Measurements from ENCODE around the gene SMURF2.

SMURF2 gene

DNA sequence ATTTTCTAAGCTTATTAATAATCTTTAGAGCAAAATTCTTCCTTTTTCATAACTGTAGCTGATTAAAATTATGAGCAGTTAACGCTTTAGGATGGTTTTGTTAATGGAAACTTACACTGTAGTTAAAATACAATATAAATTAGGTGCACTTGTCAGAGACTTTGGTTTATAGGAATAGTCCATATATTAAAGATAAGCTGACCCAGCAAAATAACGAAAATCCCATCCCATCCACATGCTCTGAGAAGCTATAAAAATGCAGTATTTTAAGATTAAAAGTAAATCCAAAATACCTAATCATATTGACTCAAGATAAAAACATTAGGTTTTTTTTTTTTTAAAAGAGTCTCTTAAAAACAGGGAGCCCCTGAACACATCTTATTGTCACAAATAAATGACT is 117.4 kb downstream of the SMURF2 start:
- DNase-seq (ENCODE audit: low spot score): no peak
- TF ChIP-seq, protein P1, sequence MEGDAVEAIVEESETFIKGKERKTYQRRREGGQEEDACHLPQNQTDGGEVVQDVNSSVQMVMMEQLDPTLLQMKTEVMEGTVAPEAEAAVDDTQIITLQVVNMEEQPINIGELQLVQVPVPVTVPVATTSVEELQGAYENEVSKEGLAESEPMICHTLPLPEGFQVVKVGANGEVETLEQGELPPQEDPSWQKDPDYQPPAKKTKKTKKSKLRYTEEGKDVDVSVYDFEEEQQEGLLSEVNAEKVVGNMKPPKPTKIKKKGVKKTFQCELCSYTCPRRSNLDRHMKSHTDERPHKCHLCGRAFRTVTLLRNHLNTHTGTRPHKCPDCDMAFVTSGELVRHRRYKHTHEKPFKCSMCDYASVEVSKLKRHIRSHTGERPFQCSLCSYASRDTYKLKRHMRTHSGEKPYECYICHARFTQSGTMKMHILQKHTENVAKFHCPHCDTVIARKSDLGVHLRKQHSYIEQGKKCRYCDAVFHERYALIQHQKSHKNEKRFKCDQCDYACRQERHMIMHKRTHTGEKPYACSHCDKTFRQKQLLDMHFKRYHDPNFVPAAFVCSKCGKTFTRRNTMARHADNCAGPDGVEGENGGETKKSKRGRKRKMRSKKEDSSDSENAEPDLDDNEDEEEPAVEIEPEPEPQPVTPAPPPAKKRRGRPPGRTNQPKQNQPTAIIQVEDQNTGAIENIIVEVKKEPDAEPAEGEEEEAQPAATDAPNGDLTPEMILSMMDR (IDR thresholded peaks at IDR 0.05; ENCODE audit: extremely low read depth, missing control alignments): no peak

DNA sequence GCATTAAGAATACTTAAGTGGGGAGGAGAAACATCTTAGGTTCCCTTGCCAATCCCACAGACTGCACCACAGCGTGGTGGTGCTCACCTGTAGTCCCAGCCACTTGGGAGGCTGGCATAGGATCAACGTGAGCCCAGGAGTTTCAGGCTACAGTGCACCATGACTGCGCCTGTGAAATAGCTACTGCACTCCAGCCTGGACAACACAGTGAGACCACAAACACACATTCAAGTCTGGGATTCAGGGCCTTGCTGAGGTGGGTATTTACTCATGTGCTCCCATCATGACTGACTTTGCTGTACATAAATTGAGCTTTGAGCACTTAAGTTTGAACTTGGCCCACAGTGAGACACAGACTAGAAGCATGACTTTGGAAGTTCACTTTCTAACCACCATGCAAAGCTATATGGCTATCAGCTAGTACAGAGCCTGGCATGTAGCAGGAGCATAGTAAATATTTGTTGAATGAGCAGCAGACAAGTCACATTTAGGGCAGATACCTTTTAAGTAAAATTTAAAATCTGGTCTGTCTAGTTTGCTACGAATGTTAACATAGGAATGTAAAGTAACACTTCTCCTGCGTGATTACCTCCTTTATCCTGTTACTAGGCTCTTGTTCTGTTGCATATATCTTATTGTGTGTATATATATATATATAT is 121.9 kb downstream of the SMURF2 start:
- no peak for DNase-seq (ENCODE audit: low spot score)
- TF ChIP-seq, protein P1 (IDR thresholded peaks at IDR 0.05; ENCODE audit: extremely low read depth, missing control alignments): no peak

DNA sequence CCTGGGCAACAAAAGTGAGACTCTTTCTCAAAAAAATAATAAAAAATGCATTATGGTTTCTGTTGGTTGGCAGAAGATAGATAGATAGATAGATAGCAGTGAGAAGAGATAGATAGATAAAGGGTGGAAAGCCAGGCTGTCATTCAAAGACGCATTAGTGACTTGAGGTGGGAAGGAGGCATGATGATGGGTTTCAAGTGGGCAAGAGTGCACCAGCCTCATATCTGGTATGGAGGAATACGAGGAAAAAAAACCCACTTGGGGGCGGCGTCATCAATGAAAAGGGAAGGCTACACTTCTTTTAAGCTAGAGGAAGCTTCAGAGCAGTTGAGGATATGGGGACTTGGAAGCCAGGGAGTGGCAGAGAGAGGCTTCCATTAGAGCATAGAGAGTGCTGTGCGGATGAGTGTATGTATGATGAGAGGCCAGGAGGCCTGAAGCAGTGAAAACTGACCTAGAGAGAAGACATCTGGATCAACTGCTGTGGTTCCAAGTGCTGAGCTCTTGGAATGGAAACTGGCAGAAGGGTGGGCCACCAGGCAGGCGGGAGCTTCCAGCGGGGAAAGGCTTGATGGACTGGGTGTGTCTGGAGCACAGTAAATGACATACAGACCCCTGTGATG is 123.5 kb downstream of the SMURF2 start:
- no peak for DNase-seq (ENCODE audit: low spot score)
- TF ChIP-seq, protein P1 (IDR thresholded peaks at IDR 0.05; ENCODE audit: extremely low read depth, missing control alignments): no peak

DNA sequence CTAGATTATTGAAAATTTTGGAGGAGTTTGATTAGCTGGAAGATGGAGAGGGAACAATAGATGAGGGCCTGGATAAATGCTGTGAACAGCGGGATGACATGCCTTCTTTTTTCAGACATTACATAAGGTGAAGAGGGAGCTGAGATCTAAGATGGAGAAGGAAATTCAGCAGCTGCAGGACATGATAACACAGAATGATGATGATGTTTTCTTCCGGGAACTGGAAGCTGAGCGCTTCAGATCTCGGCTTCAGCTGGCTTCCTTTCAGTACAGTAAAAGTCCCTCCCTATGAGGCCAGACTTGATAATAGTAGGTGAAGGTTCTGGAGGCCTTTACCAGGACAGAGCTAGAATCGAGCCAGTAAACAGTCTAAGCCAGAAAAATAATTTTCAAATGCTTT is 124.6 kb downstream of the SMURF2 start:
- TF ChIP-seq, protein P1 (IDR thresholded peaks at IDR 0.05; ENCODE audit: extremely low read depth, missing control alignments): no peak
- no peak for DNase-seq (ENCODE audit: low spot score)

DNA sequence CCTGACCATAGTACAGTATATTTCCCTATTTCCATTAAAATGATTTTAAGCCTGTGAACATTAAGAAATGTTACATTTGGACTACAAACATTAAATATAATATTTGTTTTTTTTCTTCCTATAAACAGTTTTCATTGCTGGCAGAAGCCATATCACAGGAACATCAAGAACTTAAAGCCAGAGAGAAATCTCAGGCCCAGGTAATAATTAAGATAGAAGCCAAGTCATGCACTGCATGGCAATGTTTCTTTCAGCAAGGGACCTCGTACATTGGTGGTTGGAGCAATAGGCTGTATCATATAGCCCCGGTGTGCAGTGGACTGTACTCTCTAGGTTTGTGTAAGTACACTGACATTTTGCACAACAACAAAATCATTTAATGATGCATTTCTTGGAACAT is 125.2 kb downstream of the SMURF2 start:
- DNase-seq (ENCODE audit: low spot score): no peak
- TF ChIP-seq, protein P1 (IDR thresholded peaks at IDR 0.05; ENCODE audit: extremely low read depth, missing control alignments): no peak

DNA sequence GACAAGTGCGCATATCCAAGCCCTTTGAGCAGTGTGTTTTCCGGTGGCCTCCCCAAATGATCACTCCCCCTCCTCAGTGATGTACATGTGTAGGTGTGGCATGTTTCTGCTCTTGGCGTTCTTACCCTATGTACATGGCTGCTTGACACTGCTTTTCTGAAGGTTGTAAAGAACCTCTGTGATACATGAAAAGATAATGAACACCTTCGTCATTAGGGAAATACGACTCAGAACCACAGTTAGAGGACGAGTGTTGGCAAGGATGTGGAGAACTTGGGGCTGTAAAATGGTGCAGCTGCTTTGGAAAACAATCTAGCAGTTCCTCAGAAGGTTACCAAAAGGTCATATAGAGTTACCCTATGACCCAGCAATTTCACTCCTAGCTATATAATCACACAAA is 126.8 kb downstream of the SMURF2 start:
- TF ChIP-seq, protein P1 (IDR thresholded peaks at IDR 0.05; ENCODE audit: extremely low read depth, missing control alignments): no peak
- DNase-seq (ENCODE audit: low spot score): no peak

DNA sequence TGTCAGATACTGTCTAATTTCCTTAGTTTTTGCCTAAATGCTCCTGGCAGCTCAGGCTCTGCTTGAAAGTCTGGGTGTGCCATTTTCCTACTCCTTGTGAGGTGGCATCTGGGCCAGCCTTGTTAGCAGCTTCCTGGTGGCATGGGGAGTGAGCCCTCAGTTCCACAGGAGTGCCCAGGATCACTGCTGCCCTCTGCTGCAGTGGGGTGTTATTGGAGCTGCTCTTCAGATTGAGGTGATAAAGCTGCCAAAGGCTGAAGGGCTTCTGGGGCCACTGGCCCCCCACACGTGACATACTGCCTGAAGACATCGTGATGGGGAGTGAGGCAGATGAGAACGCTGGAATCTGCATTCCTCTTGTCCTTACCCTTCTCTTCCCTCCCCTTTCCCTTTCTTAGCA is 127.9 kb downstream of the SMURF2 start:
- DNase-seq (ENCODE audit: low spot score): no peak
- TF ChIP-seq, protein P1 (IDR thresholded peaks at IDR 0.05; ENCODE audit: extremely low read depth, missing control alignments): no peak
